K562 (cell line): ENCODE data around the gene AHSP. TPM values are rescaled to one million over a fixed set of nuclear protein-coding genes. Genes with fewer than 3 reads are reported as not detected.

Experiments
- ATAC-seq: fragments of 200-7000 bp; cut with Tn5 transposase; 3 replicates; pipeline ENCODE4 v1.9.1; 2020; ENCODE audit warnings: moderate library complexity
- BruUV-seq: library from RNA; stranded (reverse); fragments of 400-500 nt; replicated peaks from 2 replicates; lab custom pipeline; 2021; lab: Mats Ljungman, UMichigan
- CTCF ChIA-PET: fragments of 300-600 bp; formaldehyde crosslinking; extraction: SDS; loops from one replicate; lab custom pipeline; 2021; ENCODE audit warnings: low intra/inter-chr PET ratio; lab: Yijun Ruan, JAX
- POLR2A ChIA-PET: fragments of 300-600, 350-650 bp; sonication (Branson Sonifier 250); formaldehyde crosslinking; extraction: SDS; loops from one replicate; lab custom pipeline; 2021; ENCODE audit warnings: antibody characterized with exemption, inconsistent platforms; lab: Yijun Ruan, JAX
- DNase-seq, 4 experiments: peaks; one replicate each; pipeline versions ENCODE4 v3.0.0 to v3.0.0-alpha.2; 2011 to 2018; ENCODE audit warnings: low spot score in 3 of 4, mixed read lengths in 3 of 4; ENCODE audit errors: extremely low read depth in 1 of 4
- FAIRE-seq: peaks from 2 replicates; lab custom pipeline; 2011; peaks lifted over from hg19 to GRCh38; lab: Jason Lieb, UNC
- H2AFZ ChIP-seq: 2 replicates; pipeline ENCODE4 v1.6.0; 2011; ENCODE audit warnings: low read depth, low read length, control low read depth, inconsistent platforms
- H3K27ac ChIP-seq: fragments of 200-600 bp; 3 replicates; pipeline ENCODE4 v1.8.0; 2011; ENCODE audit warnings: low read depth, mild to moderate bottlenecking, control low read depth, inconsistent platforms, low read length, moderate library complexity, mixed read lengths; ENCODE audit errors: extremely low read depth
- H3K27me3 ChIP-seq, 2 experiments: fragments of 300-600 bp in 1 of 2; 2 replicates in 1 of 2; 3 replicates in 1 of 2; pipeline versions ENCODE4 v1.6.0 to v1.8.0; 2011; ENCODE audit warnings: inconsistent platforms in 2 of 2, low read length in 2 of 2, mild to moderate bottlenecking in 1 of 2, mixed read lengths in 1 of 2, moderate library complexity in 1 of 2; ENCODE audit not compliant: control insufficient read depth in 2 of 2, insufficient read depth in 2 of 2
- H3K36me3 ChIP-seq: fragments of 300-600 bp; 3 replicates; pipeline ENCODE4 v1.8.0; 2011; ENCODE audit warnings: mild to moderate bottlenecking, low read length, inconsistent platforms; ENCODE audit not compliant: control insufficient read depth, insufficient read depth
- H3K4me1 ChIP-seq, 2 experiments: fragments of 200-600 bp in 1 of 2; replicated peaks in 1 of 2; 2 replicates in 1 of 2; 3 replicates in 1 of 2; pipeline versions ENCODE4 v1.5.1 to v1.8.0; 2011; ENCODE audit warnings: inconsistent platforms in 2 of 2, low read length in 2 of 2, mild to moderate bottlenecking in 1 of 2, mixed read lengths in 1 of 2, moderate library complexity in 1 of 2; ENCODE audit not compliant: control insufficient read depth in 2 of 2, insufficient read depth in 2 of 2
- H3K4me2 ChIP-seq: 2 replicates; pipeline ENCODE4 v1.6.1; 2011; ENCODE audit warnings: low read length, control low read depth, inconsistent platforms, mixed read lengths; ENCODE audit not compliant: insufficient read depth
- H3K4me3 ChIP-seq: fragments of 200-600 bp; sonication (generic), shearing (Covaris generic); 2 replicates; pipeline ENCODE4 v1.5.1; 2016; ENCODE audit warnings: control low read depth, inconsistent platforms
- H3K79me2 ChIP-seq: fragments of 200-600 bp; 3 replicates; pipeline ENCODE4 v1.8.0; 2011; ENCODE audit warnings: low read length, inconsistent platforms; ENCODE audit not compliant: control insufficient read depth, insufficient read depth
- H3K9ac ChIP-seq, 2 experiments: 2 replicates each; pipeline versions ENCODE4 v1.6.0 to v1.6.1; 2011; ENCODE audit warnings: low read depth in 2 of 2, low read length in 2 of 2, control low read depth in 1 of 2, inconsistent platforms in 1 of 2, mild to moderate bottlenecking in 1 of 2, mixed read lengths in 1 of 2; ENCODE audit not compliant: insufficient read depth in 1 of 2
- H3K9me1 ChIP-seq: one replicate; pipeline ENCODE4 v1.6.0; 2011; ENCODE audit warnings: inconsistent platforms, mild to moderate bottlenecking, low read length, moderate library complexity; ENCODE audit not compliant: control insufficient read depth, insufficient read depth
- H3K9me3 ChIP-seq: replicated peaks from 2 replicates; pipeline ENCODE4 v1.5.1; 2011; ENCODE audit warnings: low read depth, low read length, inconsistent platforms; ENCODE audit not compliant: control insufficient read depth, insufficient read depth
- H4K20me1 ChIP-seq: replicated peaks from 2 replicates; pipeline ENCODE4 v1.6.1; 2011; ENCODE audit warnings: low read length, inconsistent platforms, mixed read lengths; ENCODE audit not compliant: control insufficient read depth, insufficient read depth
- CHD2 ChIP-seq: IDR thresholded peaks from 2 replicates; pipeline ENCODE4 v1.6.1; 2011; ENCODE audit warnings: low read depth, low read length
- CHD4 ChIP-seq: fragments of 200-600 bp; sonication (generic); IDR thresholded peaks from 3 replicates; pipeline ENCODE4 v1.6.1; 2012; ENCODE audit warnings: low read depth, mild to moderate bottlenecking, mixed read lengths, low read length, inconsistent platforms; ENCODE audit not compliant: insufficient read depth, insufficient replicate concordance, poor library complexity, severe bottlenecking
- CTCF ChIP-seq, 3 experiments: IDR thresholded peaks in 2 of 3; conservative IDR thresholded peaks in 1 of 3; 2 replicates each; pipeline ENCODE4 v1.5.1; 2011 to 2012; ENCODE audit warnings: low read length in 3 of 3, mild to moderate bottlenecking in 3 of 3, control low read depth in 2 of 3, improper control_type of control experiment in 1 of 3, inconsistent platforms in 1 of 3, low read depth in 1 of 3, mixed read lengths in 1 of 3, moderate library complexity in 1 of 3; ENCODE audit not compliant: insufficient read depth in 2 of 3
- HMGN3 ChIP-seq: IDR thresholded peaks from 2 replicates; pipeline ENCODE4 v1.6.1; 2011; ENCODE audit warnings: borderline replicate concordance, low read depth, mild to moderate bottlenecking, mixed read lengths, low read length; ENCODE audit not compliant: insufficient read length; ENCODE audit errors: extremely low read depth
- KLF1 ChIP-seq: fragments of 450-650 bp; IDR thresholded peaks from 2 replicates; pipeline ENCODE4 v1.6.1; 2016; ENCODE audit warnings: missing genetic modification characterization, missing compliant biosample characterization
- MECOM ChIP-seq: fragments of 250-450 bp; sonication (Bioruptor Pico); IDR thresholded peaks from 2 replicates; pipeline ENCODE4 v1.8.0; 2022; ENCODE audit warnings: inconsistent platforms
- MEIS2 ChIP-seq: fragments of 450-650 bp; IDR thresholded peaks from 2 replicates; pipeline ENCODE4 v1.6.1; 2014; ENCODE audit warnings: mild to moderate bottlenecking; ENCODE audit not compliant: partially characterized antibody
- NFYB ChIP-seq: IDR thresholded peaks from 2 replicates; pipeline ENCODE4 v1.6.1; 2011; ENCODE audit warnings: mild to moderate bottlenecking, moderate library complexity; ENCODE audit not compliant: insufficient read length; ENCODE audit errors: extremely low read depth
- PCBP1 ChIP-seq: fragments of 200-400 bp; formaldehyde crosslinking; IDR thresholded peaks from 2 replicates; pipeline ENCODE4 v1.6.1; 2018; ENCODE audit warnings: mild to moderate bottlenecking, low read depth, low read length; ENCODE audit not compliant: poor library complexity, severe bottlenecking
- SIRT6 ChIP-seq: IDR thresholded peaks from one replicate; pipeline ENCODE4 v1.6.1; 2012; ENCODE audit warnings: low read depth, mild to moderate bottlenecking, control low read depth, inconsistent platforms, low read length, moderate library complexity
- SIX5 ChIP-seq, 2 experiments: IDR thresholded peaks; 2 replicates each; pipeline ENCODE4 v1.6.1; 2011; ENCODE audit warnings: low read length in 2 of 2, borderline replicate concordance in 1 of 2, low read depth in 1 of 2, mild to moderate bottlenecking in 1 of 2, moderate library complexity in 1 of 2; ENCODE audit not compliant: insufficient read depth in 1 of 2
- SPI1 ChIP-seq: IDR thresholded peaks from 2 replicates; pipeline ENCODE4 v1.6.1; 2011; ENCODE audit warnings: low read depth, low read length, control low read depth, borderline replicate concordance
- TAL1 ChIP-seq: fragments of 450-650 bp; IDR thresholded peaks from 2 replicates; pipeline ENCODE4 v1.6.1; 2016; ENCODE audit warnings: mild to moderate bottlenecking
- ZNF324 ChIP-seq: fragments of 250-450 bp; sonication (Bioruptor Pico); IDR thresholded peaks from 2 replicates; pipeline ENCODE4 v1.4.0; 2020; ENCODE audit warnings: mild to moderate bottlenecking
- ZNF584 ChIP-seq: fragments of 200-800 bp; sonication (Bioruptor generic); IDR thresholded peaks from 2 replicates; pipeline ENCODE4 v1.6.1; 2016; ENCODE audit warnings: low read depth, mild to moderate bottlenecking, missing genetic modification characterization, missing compliant biosample characterization
- ZNF764 ChIP-seq: fragments of 250-450 bp; sonication (Bioruptor Pico); IDR thresholded peaks from 2 replicates; pipeline ENCODE4 v1.4.0; 2020; ENCODE audit warnings: low read depth, mild to moderate bottlenecking, moderate library complexity
- in situ Hi-C: fragments of 300-500 bp; cut with MboI; formaldehyde crosslinking; loops from 4 replicates; pipeline ENCODE4 v1.15.0; 2018; ENCODE audit warnings: inconsistent platforms, mixed read lengths
- intact Hi-C: fragments of 100-400 bp; cut with micrococcal nuclease; formaldehyde crosslinking; loops from 2 replicates; pipeline ENCODE4 v1.14.2; 2022
- polyA plus RNA-seq, 8 experiments: library from polyadenylated mRNA; depleted of rRNA in 4 of 8; stranded (reverse) in 5 of 8; unstranded in 3 of 8; fragments of >200 nt; fragmentation: Nextera tagmentation in 2 of 8; fragmentation: Illumina TruSeq in 1 of 8; extraction: Ambion mirVana in 2 of 8; extraction: Trizol in 1 of 8; gene quantifications; 2 replicates each; pipeline versions ENCODE4 v1.2.1 to v1.2.3, GENCODE V29; 2011 to 2014; ENCODE audit warnings: inconsistent platforms in 1 of 8, missing spikeins in 1 of 8
- total RNA-seq, 7 experiments: library from RNA; depleted of rRNA in 6 of 7; stranded (reverse); fragments of >200 nt in 6 of 7; fragmentation: Illumina TruSeq in 2 of 7; extraction: Trizol in 2 of 7; gene quantifications; 2 replicates each; pipeline versions ENCODE4 v1.2.1 to v1.2.3, GENCODE V29; 2011 to 2021; ENCODE audit warnings: low replicate concordance in 1 of 7
- TF ChIP-seq, protein P1 (sequence below): sonication (generic); formaldehyde crosslinking; IDR thresholded peaks from 2 replicates; pipeline ENCODE4 v1.8.1; 2023; ENCODE audit warnings: mild to moderate bottlenecking, missing genetic modification reagents

Gene AHSP
- total and polyA plus RNA-seq, 9 of the 15 experiments (the other 6 are each of a cell fraction or from before 2014, with no cell fraction given), result 6.6 to 99.1 (median 25.8) TPM

DNA sequence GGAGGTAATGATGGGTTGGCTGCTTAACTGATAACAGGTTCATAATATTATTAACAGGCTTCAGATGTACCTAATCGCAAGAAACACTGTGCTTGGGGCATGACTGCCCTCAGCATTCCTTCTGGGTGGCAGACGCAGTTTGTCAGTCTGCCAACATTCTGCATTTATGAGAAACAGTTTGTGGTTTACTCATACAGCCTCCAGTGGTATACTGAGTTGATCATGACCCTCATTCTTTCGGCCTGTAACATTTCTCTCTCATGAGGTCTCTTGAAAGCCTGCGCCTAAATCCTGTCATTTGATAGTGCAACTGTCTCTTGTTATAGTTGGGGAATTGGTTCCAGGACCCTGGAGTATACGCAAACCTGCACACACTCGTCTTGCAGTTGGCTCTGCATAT is 14.6 kb upstream of the AHSP start (continued):
- TF ChIP-seq PCBP1 (no peak), MEIS2 (no peak), SPI1 (no peak), ZNF324 (CRISPR knock-in tag) (no peak), TAL1 (no peak), CHD4 (no peak)

GRCh38 chr16:31513884-31514283 is 13.8 kb upstream of the AHSP start:
- intact Hi-C loops, result no loop called here
- in situ Hi-C loops, result no loop called here
- H3K9me3 ChIP-seq, result peaks cover 5% of the 10 kb centered on the region; the same call in 1 of the 2 replicates
- TF ChIP-seq HMGN3 (no peak), MECOM (CRISPR knock-in tag) (no peak), SIRT6 (no peak), NFYB (no peak), KLF1 (tag) (no peak), ZNF584 (CRISPR knock-in tag) (no peak), CHD2 (no peak), ZNF764 (CRISPR knock-in tag) (no peak), SIX5 (IDR thresholded peaks at IDR 0.05; ENCODE audit: borderline replicate concordance in 1 of 2, insufficient read depth in 1 of 2, low read depth in 1 of 2, low read length in 2 of 2) (no peak), CTCF (IDR thresholded peaks at IDR 0.05 in 2 of 3, conservative IDR thresholded peaks at IDR 0.05 in 1 of 3; ENCODE audit: insufficient read depth in 2 of 3, low read depth in 1 of 3, low read length in 3 of 3) (no peak)
- TF ChIP-seq, protein P1, sequence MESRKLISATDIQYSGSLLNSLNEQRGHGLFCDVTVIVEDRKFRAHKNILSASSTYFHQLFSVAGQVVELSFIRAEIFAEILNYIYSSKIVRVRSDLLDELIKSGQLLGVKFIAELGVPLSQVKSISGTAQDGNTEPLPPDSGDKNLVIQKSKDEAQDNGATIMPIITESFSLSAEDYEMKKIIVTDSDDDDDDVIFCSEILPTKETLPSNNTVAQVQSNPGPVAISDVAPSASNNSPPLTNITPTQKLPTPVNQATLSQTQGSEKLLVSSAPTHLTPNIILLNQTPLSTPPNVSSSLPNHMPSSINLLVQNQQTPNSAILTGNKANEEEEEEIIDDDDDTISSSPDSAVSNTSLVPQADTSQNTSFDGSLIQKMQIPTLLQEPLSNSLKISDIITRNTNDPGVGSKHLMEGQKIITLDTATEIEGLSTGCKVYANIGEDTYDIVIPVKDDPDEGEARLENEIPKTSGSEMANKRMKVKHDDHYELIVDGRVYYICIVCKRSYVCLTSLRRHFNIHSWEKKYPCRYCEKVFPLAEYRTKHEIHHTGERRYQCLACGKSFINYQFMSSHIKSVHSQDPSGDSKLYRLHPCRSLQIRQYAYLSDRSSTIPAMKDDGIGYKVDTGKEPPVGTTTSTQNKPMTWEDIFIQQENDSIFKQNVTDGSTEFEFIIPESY (CRISPR knock-in tag), result no peak

More at GRCh38 chr16:31513884-31514283, 13.8 kb upstream of the AHSP start:
- peaks cover 11% of the 10 kb centered on the region for H3K79me2 ChIP-seq
- H3K4me2 ChIP-seq, result no peak overlapping the region
- DNase-seq (no peak), FAIRE-seq (no peak), ATAC-seq (no peak)
- CTCF ChIA-PET, result no interaction called here
- no peaks in the 10 kb centered on the region; the same call in 2 of the 3 replicates for H3K36me3 ChIP-seq
- POLR2A ChIA-PET, result interaction anchor here (0.6 kb wide), 1 partner anchor 9 kb away, joined by 4 read pairs; no protein-coding TSS in a partner anchor
- H3K27ac ChIP-seq, result no peak overlapping the region
- peaks cover 7 to 8% of the 10 kb centered on the region in 2 experiments; a peak in 3 of 5 replicates for H3K4me1 ChIP-seq
- no peak overlapping the region for H2AFZ ChIP-seq
- H3K27me3 ChIP-seq, result no peaks in the 10 kb centered on the region
- no peak overlapping the region for H3K9ac ChIP-seq
- BruUV-seq, result no TSS peak
- H4K20me1 ChIP-seq, result no peaks in the 10 kb centered on the region
- H3K4me3 ChIP-seq, result no peak overlapping the region
- H3K9me1 ChIP-seq, result no peaks in the 10 kb centered on the region
